ENCODE results near the gene TNIK.

TNIK gene

DNA sequence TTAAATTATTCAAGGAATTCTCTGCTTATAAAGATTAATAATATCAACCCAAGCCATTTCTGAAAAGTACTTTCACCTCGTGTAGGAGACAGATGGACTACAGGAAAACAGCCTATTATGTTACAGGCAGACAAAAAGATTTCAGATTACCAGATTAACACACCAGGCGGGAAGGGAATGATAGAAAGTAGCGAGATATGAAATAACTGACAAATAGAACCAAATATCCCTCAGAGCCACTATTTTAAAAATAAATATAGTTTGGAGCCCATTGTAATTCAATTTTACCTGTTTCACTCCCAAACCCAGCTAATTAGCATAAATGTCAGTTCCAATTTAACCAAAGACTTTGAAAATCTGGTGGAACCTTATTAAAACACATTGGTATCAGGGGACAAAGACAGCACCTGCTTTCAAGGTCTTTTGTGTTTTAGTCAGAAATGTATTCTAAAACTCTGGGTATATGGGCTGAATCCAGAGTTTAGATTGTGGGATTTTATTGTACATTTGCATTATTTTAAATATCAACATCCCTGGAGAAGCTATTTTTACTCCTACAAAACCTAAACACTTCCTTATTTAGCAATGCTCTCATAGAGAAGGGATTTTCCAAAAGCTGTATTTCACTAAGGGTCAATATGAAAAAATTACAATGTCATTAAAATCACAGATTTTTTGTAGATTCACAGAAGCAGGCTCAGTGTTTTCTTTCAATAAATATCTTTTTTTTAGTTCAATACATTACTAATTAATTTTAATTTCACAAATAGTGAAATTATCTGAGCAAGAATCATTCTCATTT is 138.4 kb downstream of the TNIK start:
- no peak for TF ChIP-seq CTCF (conservative IDR thresholded peaks at IDR 0.05; ENCODE audit: low read depth, low read length)
- no peak overlapping the region for H3K4me2 ChIP-seq
- H3K4me1 ChIP-seq (ENCODE audit: low read depth, poor library complexity, severe bottlenecking): no peaks in the 10 kb centered on the region
- no peaks in the 10 kb centered on the region for H3K36me3 ChIP-seq (ENCODE audit: insufficient read depth)
- H3K79me2 ChIP-seq (ENCODE audit: insufficient read depth, low read depth): no peaks in the 10 kb centered on the region
- no peaks in the 10 kb centered on the region for H3K27me3 ChIP-seq (ENCODE audit: insufficient read depth, low read depth)
- H3K27ac ChIP-seq: no peak overlapping the region
- H4K20me1 ChIP-seq (ENCODE audit: insufficient read depth): no peaks in the 10 kb centered on the region
- H3K4me3 ChIP-seq (IDR thresholded peaks at IDR 0.05; ENCODE audit: insufficient read depth, low read depth, low read length): no peak overlapping the region
- no peak overlapping the region for H3K9ac ChIP-seq
- H2AFZ ChIP-seq (ENCODE audit: low read depth): no peak overlapping the region

DNA sequence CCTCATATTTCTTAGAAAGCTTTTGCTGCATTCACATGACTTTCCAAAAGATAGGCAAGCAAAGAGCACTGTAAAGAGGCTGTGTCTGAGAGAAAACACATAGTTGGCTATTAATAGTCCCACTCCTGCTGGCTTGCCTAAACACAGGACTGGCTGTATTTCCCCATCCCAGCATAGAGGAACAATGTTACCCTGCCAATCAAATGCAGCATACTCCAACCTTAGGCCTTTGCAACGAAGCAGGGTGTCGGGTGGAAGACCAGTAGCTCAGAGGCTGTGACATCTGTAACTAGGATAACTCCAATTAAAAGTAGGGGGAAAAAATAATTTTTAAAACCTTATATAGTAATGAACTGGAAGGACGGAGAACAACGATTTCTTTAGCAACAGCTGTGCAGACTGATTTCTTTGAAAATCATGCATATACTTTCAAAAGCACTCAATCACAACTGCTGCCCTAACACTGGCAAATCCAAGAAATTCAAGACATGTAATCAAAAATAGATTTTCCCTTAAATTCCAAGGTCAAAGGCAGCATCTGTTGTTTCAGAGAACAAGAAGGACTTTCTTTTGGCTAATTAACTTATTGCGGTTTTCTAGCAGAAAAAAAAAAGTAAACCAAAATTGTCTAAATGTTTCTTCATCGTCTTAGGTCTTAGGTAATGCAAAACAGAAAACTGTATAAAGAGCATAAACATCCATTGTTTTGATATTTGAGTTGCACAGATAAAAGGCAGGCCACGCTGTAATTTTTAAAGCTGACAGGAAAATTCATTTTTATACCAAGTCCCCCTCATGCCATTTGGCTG is 139.3 kb downstream of the TNIK start:
- no peaks in the 10 kb centered on the region for H3K36me3 ChIP-seq (ENCODE audit: insufficient read depth)
- H3K4me2 ChIP-seq: no peak overlapping the region
- no peaks in the 10 kb centered on the region for H3K79me2 ChIP-seq (ENCODE audit: insufficient read depth, low read depth)
- no peak overlapping the region for H3K4me3 ChIP-seq (IDR thresholded peaks at IDR 0.05; ENCODE audit: insufficient read depth, low read depth, low read length)
- H3K27ac ChIP-seq: no peak overlapping the region
- H3K27me3 ChIP-seq (ENCODE audit: insufficient read depth, low read depth): no peaks in the 10 kb centered on the region
- H3K4me1 ChIP-seq (ENCODE audit: low read depth, poor library complexity, severe bottlenecking): no peaks in the 10 kb centered on the region
- no peaks in the 10 kb centered on the region for H4K20me1 ChIP-seq (ENCODE audit: insufficient read depth)
- no peak overlapping the region for H2AFZ ChIP-seq (ENCODE audit: low read depth)
- H3K9ac ChIP-seq: no peak overlapping the region
- no peak for TF ChIP-seq CTCF (conservative IDR thresholded peaks at IDR 0.05; ENCODE audit: low read depth, low read length)

DNA sequence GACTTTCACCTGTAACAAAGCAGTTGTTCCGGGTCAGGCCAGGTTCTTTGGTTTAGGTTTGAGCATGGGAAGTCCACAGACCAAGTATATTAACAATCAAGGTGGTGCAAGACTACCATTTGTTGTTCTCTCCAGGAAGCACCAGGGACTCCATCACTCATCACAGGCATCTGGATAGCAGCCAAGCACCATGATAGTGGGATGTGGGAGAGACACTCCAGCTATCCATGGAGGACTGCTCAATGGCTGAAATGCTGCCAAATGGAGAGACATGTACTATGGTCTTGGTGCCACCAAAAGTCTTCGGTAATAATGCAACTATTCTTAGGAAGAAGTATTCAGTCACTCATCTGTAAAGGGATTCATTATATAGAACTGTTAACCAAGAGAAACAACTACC is 143.0 kb downstream of the TNIK start:
- Histone ChIP-seq H3K27ac (no peak overlapping the region), H3K4me1 (ENCODE audit: low read depth, poor library complexity, severe bottlenecking) (no peaks in the 10 kb centered on the region), H4K20me1 (ENCODE audit: insufficient read depth) (no peaks in the 10 kb centered on the region), H3K27me3 (ENCODE audit: insufficient read depth, low read depth) (no peaks in the 10 kb centered on the region), H3K9ac (no peak overlapping the region), H3K36me3 (ENCODE audit: insufficient read depth) (no peaks in the 10 kb centered on the region), H2AFZ (ENCODE audit: low read depth) (no peak overlapping the region), H3K4me2 (no peak overlapping the region), H3K4me3 (IDR thresholded peaks at IDR 0.05; ENCODE audit: insufficient read depth, low read depth, low read length) (no peak overlapping the region), H3K79me2 (ENCODE audit: insufficient read depth, low read depth) (no peaks in the 10 kb centered on the region)
- no peak for TF ChIP-seq CTCF (conservative IDR thresholded peaks at IDR 0.05; ENCODE audit: low read depth, low read length)

DNA sequence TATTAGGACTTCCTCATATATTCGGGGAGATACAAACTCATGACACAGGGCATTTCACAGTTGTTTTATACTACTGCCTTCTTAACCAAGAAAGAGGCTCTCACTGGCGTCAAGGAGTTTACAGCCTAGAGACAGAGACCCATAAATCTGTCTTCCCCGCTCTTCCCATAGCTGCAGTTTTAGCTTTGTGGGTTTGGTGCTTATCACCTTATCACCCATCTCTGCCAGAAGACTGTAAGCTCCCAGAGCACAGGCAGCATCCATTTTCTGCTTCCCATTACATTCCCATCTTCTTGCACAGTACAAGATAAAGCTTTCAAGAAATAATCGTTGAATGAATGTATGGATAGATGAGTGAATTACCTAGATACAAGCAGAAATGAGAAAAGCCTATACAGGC is 144.3 kb downstream of the TNIK start:
- no peak overlapping the region for H3K4me3 ChIP-seq (IDR thresholded peaks at IDR 0.05; ENCODE audit: insufficient read depth, low read depth, low read length)
- H2AFZ ChIP-seq (ENCODE audit: low read depth): no peak overlapping the region
- no peak overlapping the region for H3K9ac ChIP-seq
- H3K4me2 ChIP-seq: no peak overlapping the region
- no peak overlapping the region for H3K27ac ChIP-seq
- H3K27me3 ChIP-seq (ENCODE audit: insufficient read depth, low read depth): no peaks in the 10 kb centered on the region
- no peaks in the 10 kb centered on the region for H3K36me3 ChIP-seq (ENCODE audit: insufficient read depth)
- H3K79me2 ChIP-seq (ENCODE audit: insufficient read depth, low read depth): no peaks in the 10 kb centered on the region
- H3K4me1 ChIP-seq (ENCODE audit: low read depth, poor library complexity, severe bottlenecking): no peaks in the 10 kb centered on the region
- TF ChIP-seq CTCF (conservative IDR thresholded peaks at IDR 0.05; ENCODE audit: low read depth, low read length): no peak
- no peaks in the 10 kb centered on the region for H4K20me1 ChIP-seq (ENCODE audit: insufficient read depth)
